Adrenal gland (tissue), 12 donors: ENCODE data around the gene PBRM1. TPM values are rescaled to one million over a fixed set of nuclear protein-coding genes. Genes with fewer than 3 reads are reported as not detected.

Experiments
- DNase-seq, 7 donors: peaks; one replicate each; pipeline ENCODE4 v3.0.0-alpha.2; 2019 to 2020
- H3K27ac ChIP-seq, 5 donors: fragments of 200-600 bp; sonication (generic) in 4 of 5; 1 replicate in 3 of 5; 2 replicates in 2 of 5; pipeline versions ENCODE4 v1.5.1 to v1.8.0; 2016 to 2020; ENCODE audit warnings: mild to moderate bottlenecking in 1 of 5
- H3K27me3 ChIP-seq: fragments of 200-600 bp; 2 replicates; pipeline ENCODE4 v1.8.0; 2021
- H3K36me3 ChIP-seq, 2 donors: fragments of 200-600 bp; replicated peaks in 1 of 2; 1 replicate in 1 of 2; 2 replicates in 1 of 2; pipeline versions ENCODE4 v1.5.1 to v1.8.0; 2018 to 2022
- H3K4me1 ChIP-seq, 2 donors: fragments of 200-600 bp; replicated peaks in 1 of 2; 1 replicate in 1 of 2; 2 replicates in 1 of 2; pipeline versions ENCODE4 v1.5.1 to v1.8.0; 2018 to 2021
- H3K4me3 ChIP-seq, 4 donors: fragments of 200-600 bp; sonication (generic) in 3 of 4; one replicate each; pipeline ENCODE4 v1.5.1; 2016 to 2018
- H3K9me3 ChIP-seq, 3 donors: fragments of 200-600 bp; sonication (generic) in 1 of 3; replicated peaks in 1 of 3; 1 replicate in 2 of 3; 2 replicates in 1 of 3; pipeline versions ENCODE4 v1.5.1 to v1.8.0; 2016 to 2021
- POLR2A ChIP-seq, 2 donors: fragments of 450-650 bp; IDR thresholded peaks; one replicate each; pipeline ENCODE4 v1.6.1; 2017; ENCODE audit warnings: antibody characterized with exemption in 2 of 2, mild to moderate bottlenecking in 2 of 2, moderate library complexity in 1 of 2
- WGBS, 4 donors: extraction: QIAGEN DNeasy Blood & Tissue Kit in 2 of 4; methylation state at CpG; one replicate each; pipeline versions ENCODE4 v1.1.5 to v1.1.7; 2013 to 2017; 5-methylcytosine and 5-hydroxymethylcytosine counted together
- intact Hi-C, 2 donors: fragments of 100-400 bp; cut with DNase I; formaldehyde crosslinking; loops; one replicate each; pipeline versions ENCODE4 v1.14.1 to v1.15.0; 2022 to 2023
- polyA plus RNA-seq, 3 donors: library from polyadenylated mRNA; stranded (reverse); fragments of 200-250 nt in 2 of 3; fragments of 350-450 nt in 1 of 3; fragmentation: Illumina TruSeq in 1 of 3; extraction: RNeasy Lipid Tissue Mini Kit (QIAGEN cat#74804) in 1 of 3; gene quantifications; one replicate each; pipeline ENCODE4 v1.2.3, GENCODE V29; 2013 to 2014
- total RNA-seq, 9 donors: library from RNA; depleted of rRNA in 4 of 9; stranded (reverse); fragments of >200 nt in 4 of 9; fragments of 120-200 nt in 1 of 9; fragmentation: NEBNext Ultra II Directional in 1 of 9; extraction: Animal tissue kit (Norgen Biotek cat#: 25700) in 1 of 9; gene quantifications; one replicate each; pipeline versions ENCODE4 v1.1.0 to v1.2.4, GENCODE V29; 2013 to 2023
- TF ChIP-seq, protein P1 (sequence below), 6 experiments: fragments of 450-650 bp in 4 of 6; fragments of 200-600 bp in 2 of 6; sonication (generic) in 1 of 6; IDR thresholded peaks; 1 replicate in 5 of 6; 2 replicates in 1 of 6; pipeline versions ENCODE4 v1.5.1 to v1.8.0; 2016 to 2021; ENCODE audit warnings: antibody characterized with exemption in 6 of 6, mild to moderate bottlenecking in 2 of 6, moderate library complexity in 1 of 6
- donor health status: healthy with polysubstance abuse.
- donor health status: Bipolar disorder and iron deficiency.
- donor health status: DM: yes; HTN: yes; CAD: no.
- donor health status: DM: no; HTN: no; CAD: no.
- donor health status: DM: no; HTN: no; CAD: no.
- donor health status: DM: yes; HTN: yes; CAD: no.

The PBRM1 gene
- total and polyA plus RNA-seq, 12 donors = 4.2 to 108 (median 47.5) TPM

DNA sequence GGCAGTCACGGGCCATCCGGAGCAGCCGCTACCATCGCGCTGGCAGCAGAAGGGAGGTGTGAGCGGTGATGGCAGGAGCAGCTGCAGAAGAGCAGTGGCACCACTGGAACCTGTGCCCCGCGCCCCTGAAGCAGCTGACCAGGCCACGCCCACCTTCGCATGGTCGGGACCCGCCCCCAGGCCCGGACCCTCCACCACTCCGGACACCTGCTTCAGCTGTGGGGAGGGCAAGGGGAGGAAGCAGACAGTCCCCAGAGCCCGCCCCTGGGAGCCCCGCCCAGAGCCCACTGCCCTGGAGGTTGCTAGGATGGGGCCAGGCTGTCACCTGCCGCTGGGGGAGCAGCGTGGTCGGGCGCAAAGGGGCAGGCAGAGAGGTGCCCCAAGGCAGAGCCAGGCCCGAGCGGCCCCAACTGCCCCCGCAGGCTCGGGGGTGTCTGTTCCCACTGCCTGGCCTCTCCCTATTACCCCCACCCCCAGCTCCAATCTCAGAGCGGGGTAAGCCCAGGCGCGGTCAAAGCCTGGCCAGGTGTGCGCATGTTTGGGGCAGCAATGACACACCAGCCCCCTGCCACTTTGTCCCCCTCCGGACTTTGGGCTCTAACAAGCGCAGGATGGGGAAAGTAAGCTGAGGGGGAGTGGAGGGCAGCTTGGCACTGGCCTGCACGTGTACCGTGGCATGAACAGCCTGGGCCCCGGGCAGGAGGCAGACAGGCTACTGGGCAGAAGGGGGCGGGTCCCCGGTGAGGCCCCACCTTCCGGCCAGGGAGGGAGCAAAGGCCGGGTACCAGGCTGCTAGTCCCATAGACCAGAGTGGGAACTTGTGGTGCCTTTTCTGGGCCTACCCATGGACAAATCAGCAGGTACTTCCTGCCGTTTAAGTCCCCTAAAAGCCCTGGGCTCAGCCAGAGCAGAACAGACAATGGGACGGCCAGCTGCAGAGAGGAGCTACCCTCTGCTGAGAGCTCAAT lies 28.9 kb upstream of the PBRM1 start:
- H3K27me3 ChIP-seq = no peaks in the 10 kb centered on the region
- intact Hi-C loops = no loop called here
- WGBS, 4 donors = 53 to 69% (median 62%) methylated on average over 18 to 39 of the region's 39 CpGs
- no peaks in the 10 kb centered on the region for H3K9me3 ChIP-seq
- TF ChIP-seq, protein P1, sequence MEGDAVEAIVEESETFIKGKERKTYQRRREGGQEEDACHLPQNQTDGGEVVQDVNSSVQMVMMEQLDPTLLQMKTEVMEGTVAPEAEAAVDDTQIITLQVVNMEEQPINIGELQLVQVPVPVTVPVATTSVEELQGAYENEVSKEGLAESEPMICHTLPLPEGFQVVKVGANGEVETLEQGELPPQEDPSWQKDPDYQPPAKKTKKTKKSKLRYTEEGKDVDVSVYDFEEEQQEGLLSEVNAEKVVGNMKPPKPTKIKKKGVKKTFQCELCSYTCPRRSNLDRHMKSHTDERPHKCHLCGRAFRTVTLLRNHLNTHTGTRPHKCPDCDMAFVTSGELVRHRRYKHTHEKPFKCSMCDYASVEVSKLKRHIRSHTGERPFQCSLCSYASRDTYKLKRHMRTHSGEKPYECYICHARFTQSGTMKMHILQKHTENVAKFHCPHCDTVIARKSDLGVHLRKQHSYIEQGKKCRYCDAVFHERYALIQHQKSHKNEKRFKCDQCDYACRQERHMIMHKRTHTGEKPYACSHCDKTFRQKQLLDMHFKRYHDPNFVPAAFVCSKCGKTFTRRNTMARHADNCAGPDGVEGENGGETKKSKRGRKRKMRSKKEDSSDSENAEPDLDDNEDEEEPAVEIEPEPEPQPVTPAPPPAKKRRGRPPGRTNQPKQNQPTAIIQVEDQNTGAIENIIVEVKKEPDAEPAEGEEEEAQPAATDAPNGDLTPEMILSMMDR (IDR thresholded peaks at IDR 0.05) = no peak
- no peak for TF ChIP-seq POLR2A (IDR thresholded peaks at IDR 0.05)
- peaks cover 0 to 7% of the 10 kb centered on the region in 2 donors for H3K36me3 ChIP-seq
- H3K4me1 ChIP-seq = no peaks in the 10 kb centered on the region
- H3K4me3 ChIP-seq = no peak overlapping the region
- H3K27ac ChIP-seq = no peak overlapping the region
- no peak for DNase-seq

DNA sequence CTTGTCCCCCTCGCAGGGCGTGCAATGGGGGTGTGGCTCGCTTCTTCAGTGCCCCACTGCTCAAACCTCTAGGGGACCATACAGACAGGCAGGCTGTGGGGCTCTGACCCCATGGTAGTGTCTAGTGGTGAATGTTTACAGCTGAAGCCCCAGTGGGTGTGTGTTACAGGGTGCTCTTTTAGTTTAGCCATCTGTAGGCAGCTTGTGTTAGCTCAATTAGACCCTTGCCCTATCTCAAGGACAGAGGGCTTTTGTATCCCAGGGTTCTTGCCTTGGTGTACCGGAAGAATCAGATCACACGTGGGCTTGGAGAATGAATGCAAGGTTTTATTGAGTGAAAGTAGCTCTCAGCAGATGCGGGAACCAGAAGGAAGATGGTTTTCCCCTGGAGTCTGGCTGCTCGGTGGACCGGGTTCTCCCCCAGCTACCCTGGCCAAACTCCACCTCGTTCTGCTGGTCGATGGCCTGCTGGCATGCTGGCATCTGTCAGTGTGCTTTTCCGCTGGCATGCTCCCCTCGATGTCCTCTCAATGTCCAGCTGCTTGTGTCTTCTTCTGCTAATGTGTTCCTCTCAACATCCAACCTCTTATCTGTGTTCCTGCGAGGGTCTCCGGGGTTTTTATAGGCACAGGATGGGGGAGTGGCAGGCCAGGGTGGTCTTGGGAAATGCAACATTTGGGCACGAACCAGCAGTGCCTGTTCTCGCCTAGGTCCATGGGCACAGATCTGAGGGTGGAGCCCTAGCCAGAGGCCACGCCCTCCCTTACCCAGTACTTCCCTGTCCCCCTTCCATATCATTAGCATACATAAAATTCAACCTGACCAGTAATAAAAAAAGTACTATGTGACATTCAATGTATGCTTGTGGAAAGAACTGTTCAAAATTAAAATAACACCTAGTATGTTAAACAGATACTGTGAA lies 26.8 kb upstream of the PBRM1 start:
- Histone ChIP-seq H3K27ac (no peak overlapping the region), H3K4me3 (no peak overlapping the region), H3K9me3 (no peaks in the 10 kb centered on the region), H3K36me3 (peaks cover 0 to 17% of the 10 kb centered on the region in 2 donors), H3K4me1 (peaks cover under 1 to 8% of the 10 kb centered on the region in 2 donors), H3K27me3 (no peaks in the 10 kb centered on the region)
- TF ChIP-seq POLR2A (IDR thresholded peaks at IDR 0.05) = no peak
- TF ChIP-seq, protein P1 (IDR thresholded peaks at IDR 0.05) = no peak
- DNase-seq = no peak
- 93 to 95% (median 94%) methylated on average over 17 of the region's 17 CpGs for WGBS, 4 donors
- intact Hi-C loops = no loop called here

GRCh38 chr3:52710512-52710911 lies 24.8 kb upstream of the PBRM1 start:
- no peaks in the 10 kb centered on the region for H3K27me3 ChIP-seq
- peaks cover 12 to 18% of the 10 kb centered on the region in 2 donors for H3K4me1 ChIP-seq
- DNase-seq = no peak
- no peak overlapping the region for H3K4me3 ChIP-seq
- 75 to 82% (median 79%) methylated on average over 2 of the region's 2 CpGs for WGBS, 4 donors
- no peaks in the 10 kb centered on the region for H3K9me3 ChIP-seq
- TF ChIP-seq, protein P1 (IDR thresholded peaks at IDR 0.05) = no peak
- no peak for TF ChIP-seq POLR2A (IDR thresholded peaks at IDR 0.05)
- intact Hi-C loops = no loop called here
- no peak overlapping the region for H3K27ac ChIP-seq
- peaks cover 0 to 17% of the 10 kb centered on the region in 2 donors for H3K36me3 ChIP-seq

DNA sequence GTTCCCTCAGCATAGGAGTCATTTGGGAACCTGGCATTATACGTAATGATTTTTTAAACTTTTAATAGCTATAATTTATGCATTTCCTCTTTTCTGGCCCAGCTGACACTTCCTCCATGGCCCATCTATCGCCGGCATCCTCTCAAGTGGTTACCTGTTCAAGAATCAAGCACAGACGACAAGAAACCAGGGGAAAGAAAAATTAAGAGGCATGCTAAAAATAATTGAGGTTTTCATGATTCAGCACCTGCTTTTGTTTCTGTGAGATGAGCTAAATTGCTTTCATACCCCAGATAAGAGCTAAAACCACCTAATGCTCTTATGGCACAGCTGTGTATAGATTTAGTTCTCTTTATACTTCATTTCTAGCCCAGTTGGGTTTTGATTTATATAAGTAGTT lies 21.9 kb upstream of the PBRM1 start:
- no peak overlapping the region for H3K27ac ChIP-seq
- H3K4me3 ChIP-seq = peak overlapping the region in 1 of 4 donors; percentile 22
- peaks cover 28 to 41% of the 10 kb centered on the region in 2 donors for H3K4me1 ChIP-seq
- peaks cover 0 to 17% of the 10 kb centered on the region in 2 donors for H3K36me3 ChIP-seq
- intact Hi-C loops = no loop called here
- H3K27me3 ChIP-seq = no peaks in the 10 kb centered on the region
- H3K9me3 ChIP-seq = no peaks in the 10 kb centered on the region
- no peak for DNase-seq
- TF ChIP-seq POLR2A (IDR thresholded peaks at IDR 0.05) = no peak
- TF ChIP-seq, protein P1 (IDR thresholded peaks at IDR 0.05) = no peak
- WGBS, 4 donors = 65 to 80% (median 74%) methylated on average over 4 of the region's 4 CpGs
